Effector memory CD8-positive, alpha-beta T cell (primary cell): ENCODE measurements around the gene RBM4.
A peak's percentile ranks its signal among the peaks of the same experiment; 100 is the strongest.
"Not testable (repeated sequence)": the region's sequence is repeated elsewhere in the genome, so short reads cannot be mapped to it uniquely, and the experiment has no call there.

ENCODE experiments used
- ATAC-seq: fragments of 150-1000 bp; cut with Tn5 transposase; replicated peaks from 2 replicates; pipeline ENCODE4 v1.10.0; 2021; ENCODE audit warnings: mild to moderate bottlenecking, moderate library complexity
- DNase-seq, 3 experiments: peaks; one replicate each; pipeline ENCODE4 v3.0.0; 2021
- H3K27ac Mint-ChIP-seq, 2 donors: one replicate each; pipeline ENCODE4 v1.8.0; 2022; ENCODE audit warnings: mild to moderate bottlenecking in 2 of 2, mixed read lengths in 2 of 2, moderate library complexity in 2 of 2
- H3K27me3 Mint-ChIP-seq, 2 donors: one replicate each; pipeline ENCODE4 v1.8.0; 2022; ENCODE audit warnings: mixed read lengths in 2 of 2
- H3K36me3 Mint-ChIP-seq: one replicate; pipeline ENCODE4 v1.8.0; 2022; ENCODE audit warnings: mild to moderate bottlenecking, moderate library complexity, mixed read lengths; ENCODE audit not compliant: insufficient read depth
- H3K4me1 Mint-ChIP-seq, 2 donors: one replicate each; pipeline ENCODE4 v1.8.0; 2022; ENCODE audit warnings: low read depth in 2 of 2, mixed read lengths in 2 of 2
- H3K4me3 Mint-ChIP-seq, 2 donors: one replicate each; pipeline ENCODE4 v1.8.0; 2022; ENCODE audit warnings: mild to moderate bottlenecking in 2 of 2, mixed read lengths in 2 of 2, moderate library complexity in 2 of 2
- H3K9me3 Mint-ChIP-seq, 2 donors: one replicate each; pipeline ENCODE4 v1.8.0; 2022; ENCODE audit warnings: mixed read lengths in 2 of 2

Gene RBM4

GRCh38 chr11:66626382-66626781, 12.1 kb upstream of the RBM4 start:
- Mint-ChIP-seq H3K9me3 (no peaks in the 10 kb centered on the region), H3K4me3 (peak overlapping the region in 1 of 2 donors; percentile 37), H3K27me3 (no peaks in the 10 kb centered on the region), H3K27ac (peak overlapping the region; percentile 31 to 83), H3K4me1 (peaks cover 58 to 59% of the 10 kb centered on the region in 2 donors), H3K36me3 (peaks cover 96% of the 10 kb centered on the region)
- ATAC-seq (no peak), DNase-seq (no peak)

DNA sequence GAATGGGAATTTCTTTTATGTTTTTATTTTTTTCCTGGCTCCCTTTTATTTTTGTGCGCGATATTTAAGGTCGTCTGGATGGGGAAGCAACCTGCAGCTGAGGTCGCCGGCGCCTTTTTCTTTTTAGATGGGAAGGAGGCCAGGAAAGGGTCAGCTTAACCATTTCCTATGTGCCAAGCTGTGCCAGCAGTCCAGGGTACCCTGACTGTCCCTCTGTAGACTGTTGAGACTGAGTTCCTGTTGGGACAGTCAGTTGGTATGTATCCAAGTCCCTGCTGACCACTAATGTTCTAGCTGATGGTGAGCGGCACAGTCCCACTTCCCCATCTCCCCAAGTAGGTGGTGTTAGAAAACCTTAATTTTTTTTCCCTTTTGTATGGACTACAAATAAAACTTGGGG, 11.6 kb upstream of the RBM4 start:
- Mint-ChIP-seq H3K4me3 (no peak overlapping the region), H3K4me1 (peaks cover 57 to 58% of the 10 kb centered on the region in 2 donors), H3K27ac (peak overlapping the region; percentile 31 to 83), H3K36me3 (peaks cover 96% of the 10 kb centered on the region), H3K9me3 (no peaks in the 10 kb centered on the region), H3K27me3 (no peaks in the 10 kb centered on the region)
- no peak for DNase-seq
- no peak for ATAC-seq

DNA sequence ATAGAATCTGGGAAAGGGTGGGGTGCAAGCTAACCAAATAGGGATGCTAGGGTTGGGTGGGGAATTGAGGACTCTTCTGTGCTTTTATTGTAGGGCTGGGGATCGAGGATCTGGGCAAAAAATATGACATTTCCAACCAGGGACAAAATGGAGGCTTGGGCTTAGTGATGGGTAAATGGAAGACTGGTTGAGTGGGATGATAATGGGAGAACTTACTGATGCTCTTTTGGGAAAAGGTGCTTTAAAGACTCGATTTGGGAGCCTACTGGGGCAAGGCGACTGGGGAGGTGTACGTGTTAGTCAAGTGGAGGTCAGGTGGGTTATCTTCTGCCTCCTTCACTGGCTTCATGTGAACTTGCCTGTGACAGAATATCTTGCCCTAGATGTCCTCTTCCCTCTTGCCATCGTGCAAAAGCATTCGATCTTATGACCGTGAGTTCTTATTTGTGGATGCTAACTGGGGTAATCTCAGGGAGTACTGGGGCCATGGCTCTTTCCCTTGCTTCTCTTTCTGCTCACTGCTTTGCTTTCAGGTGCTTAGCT, 10.4 kb upstream of the RBM4 start:
- H3K9me3 Mint-ChIP-seq, result no peaks in the 10 kb centered on the region
- H3K36me3 Mint-ChIP-seq, result peaks cover 97% of the 10 kb centered on the region
- ATAC-seq, result no peak
- DNase-seq, result no peak
- H3K4me3 Mint-ChIP-seq, result peak overlapping the region in 1 of 2 donors; percentile 13
- H3K27ac Mint-ChIP-seq, result peak overlapping the region; percentile 54 to 83
- no peaks in the 10 kb centered on the region for H3K27me3 Mint-ChIP-seq
- H3K4me1 Mint-ChIP-seq, result peaks cover 47 to 50% of the 10 kb centered on the region in 2 donors

- Mint-ChIP-seq H3K27me3 (no peaks in the 10 kb centered on the region), H3K36me3 (peaks cover 97% of the 10 kb centered on the region), H3K4me3 (no peak overlapping the region), H3K9me3 (no peaks in the 10 kb centered on the region), H3K27ac (peak overlapping the region; percentile 54 to 83), H3K4me1 (peaks cover 38 to 40% of the 10 kb centered on the region in 2 donors)
- DNase-seq, result no peak
- ATAC-seq, result no peak
Measured at GRCh38 chr11:66629356-66629755, 9.1 kb upstream of the RBM4 start.

DNA sequence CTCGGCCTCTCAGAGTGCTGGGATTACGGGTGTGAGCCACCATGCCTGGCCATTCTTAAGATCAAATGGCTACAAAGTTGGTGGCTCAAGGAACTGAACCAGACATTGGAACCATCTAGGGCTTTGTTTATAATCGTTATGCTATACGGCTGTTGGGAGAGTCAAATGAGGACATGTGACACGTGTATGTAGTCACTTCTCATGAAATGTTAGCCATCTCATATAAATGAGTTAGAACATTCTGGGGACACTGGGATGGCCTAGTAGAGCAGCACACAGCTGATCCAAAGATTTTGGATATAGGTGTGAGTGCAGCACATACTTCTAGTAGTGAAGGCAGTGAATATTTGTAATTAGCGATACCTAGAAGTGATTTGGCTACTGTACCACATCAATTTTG, 6.6 kb upstream of the RBM4 start:
- peaks cover 92% of the 10 kb centered on the region for H3K36me3 Mint-ChIP-seq
- peak overlapping the region; percentile 46 to 80 for H3K27ac Mint-ChIP-seq
- no peaks in the 10 kb centered on the region for H3K27me3 Mint-ChIP-seq
- ATAC-seq, result no peak
- no peak for DNase-seq
- peaks cover 32 to 44% of the 10 kb centered on the region in 2 donors for H3K4me1 Mint-ChIP-seq
- no peaks in the 10 kb centered on the region for H3K9me3 Mint-ChIP-seq
- peak overlapping the region in 1 of 2 donors; percentile 17 for H3K4me3 Mint-ChIP-seq

- Mint-ChIP-seq H3K4me3 (peak overlapping the region in 1 of 2 donors; percentile 14), H3K9me3 (no peaks in the 10 kb centered on the region), H3K36me3 (peaks cover 92% of the 10 kb centered on the region), H3K4me1 (peaks cover 31 to 42% of the 10 kb centered on the region in 2 donors), H3K27me3 (no peaks in the 10 kb centered on the region), H3K27ac (peak overlapping the region in 1 of 2 donors; percentile 32)
- ATAC-seq (no peak), DNase-seq (no peak)
Measured at GRCh38 chr11:66632952-66633351, 5.6 kb upstream of the RBM4 start.

GRCh38 chr11:66636411-66636810, 2.1 kb upstream of the RBM4 start:
- Mint-ChIP-seq H3K27ac (peak overlapping the region; percentile 38 to 95), H3K4me1 (peaks cover 35 to 45% of the 10 kb centered on the region in 2 donors), H3K4me3 (no peak overlapping the region), H3K36me3 (peaks cover 92% of the 10 kb centered on the region), H3K27me3 (no peaks in the 10 kb centered on the region), H3K9me3 (no peaks in the 10 kb centered on the region)
- DNase-seq, result no peak
- no peak for ATAC-seq

GRCh38 chr11:66637557-66638176, 836 bp upstream of the RBM4 start:
- H3K4me1 Mint-ChIP-seq, result peaks cover 41 to 47% of the 10 kb centered on the region in 2 donors

DNA sequence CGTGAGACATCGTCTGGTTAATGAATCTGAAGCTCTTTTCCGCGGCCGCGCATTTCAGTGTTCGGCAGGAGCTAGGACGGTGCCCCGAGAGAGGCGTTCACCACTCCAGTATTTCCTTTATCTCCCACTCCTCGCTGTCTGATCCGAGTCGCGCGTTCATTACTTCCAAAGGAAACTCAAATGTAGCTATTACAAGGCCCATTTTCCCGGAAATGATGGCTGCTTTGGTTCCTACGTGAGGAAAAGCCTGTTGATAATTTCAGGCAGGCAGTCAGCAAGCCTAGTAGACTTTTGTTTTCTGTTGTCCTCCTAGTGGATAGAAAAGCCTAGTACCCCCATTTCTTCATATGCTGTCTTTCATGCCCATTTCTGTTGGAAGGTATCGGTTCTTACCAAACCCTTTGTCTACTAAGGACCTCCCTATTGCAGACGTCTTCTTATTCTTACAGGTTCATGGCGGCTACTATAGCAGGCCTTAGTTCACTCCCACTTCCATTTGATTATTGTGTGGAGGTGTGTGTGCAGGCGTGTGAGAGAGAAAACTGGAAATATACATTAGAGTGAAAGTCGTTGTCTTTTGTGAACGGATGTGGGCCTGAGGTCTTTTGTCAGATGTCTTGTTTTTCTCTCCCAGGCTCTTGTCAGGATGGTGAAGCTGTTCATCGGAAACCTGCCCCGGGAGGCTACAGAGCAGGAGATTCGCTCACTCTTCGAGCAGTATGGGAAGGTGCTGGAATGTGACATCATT, 737 bp downstream of the RBM4 start:
- Mint-ChIP-seq H3K4me1 (peaks cover 56 to 60% of the 10 kb centered on the region in 2 donors), H3K4me3 (peak overlapping the region; percentile 97 to 98), H3K36me3 (peaks cover 95% of the 10 kb centered on the region), H3K27ac (peak overlapping the region; percentile 95 to 99), H3K9me3 (no peaks in the 10 kb centered on the region), H3K27me3 (no peaks in the 10 kb centered on the region)
- DNase-seq, result peak; percentile 24 to 45 (median 33)
- ATAC-seq, result peak; percentile 4

More at GRCh38 chr11:66637557-66638176, 836 bp upstream of the RBM4 start:
- H3K9me3 Mint-ChIP-seq, result no peaks in the 10 kb centered on the region
- DNase-seq (no peak), ATAC-seq (no peak)
- peak overlapping the region; percentile 95 to 99 for H3K27ac Mint-ChIP-seq
- peaks cover 95% of the 10 kb centered on the region for H3K36me3 Mint-ChIP-seq
- H3K27me3 Mint-ChIP-seq, result no peaks in the 10 kb centered on the region
- peak overlapping the region; percentile 97 to 98 for H3K4me3 Mint-ChIP-seq

- DNase-seq, H3K27me3 Mint-ChIP-seq, H3K9me3 Mint-ChIP-seq, ATAC-seq: not testable (repeated sequence)
- peaks cover 95% of the 10 kb centered on the region for H3K36me3 Mint-ChIP-seq
- H3K4me1 Mint-ChIP-seq, result peaks cover 59 to 63% of the 10 kb centered on the region in 2 donors
- H3K27ac Mint-ChIP-seq, result peak overlapping the region; percentile 95 to 99
- H3K4me3 Mint-ChIP-seq, result peak overlapping the region; percentile 97 to 98
Measured at GRCh38 chr11:66639814-66640340, 1.4 kb downstream of the RBM4 start.

DNA sequence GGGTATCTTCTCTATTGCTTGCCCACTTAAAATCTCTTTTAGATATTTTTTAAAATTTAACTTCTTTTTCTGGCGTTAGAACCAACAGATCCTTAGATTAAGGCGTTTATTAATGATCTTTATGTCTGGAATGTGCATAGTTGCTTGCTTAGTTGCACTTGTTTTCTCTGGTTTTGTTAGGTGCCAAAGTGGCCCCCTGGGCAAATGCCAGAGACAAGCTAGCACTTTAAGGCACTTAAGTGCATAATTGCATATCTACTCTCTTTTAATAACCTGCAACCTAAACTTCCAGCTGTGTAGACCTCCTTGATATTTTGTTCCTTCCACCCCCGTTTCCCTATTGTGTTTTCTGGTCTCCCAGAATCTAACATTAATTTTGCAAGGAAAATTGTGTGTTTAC, 3.3 kb downstream of the RBM4 start:
- DNase-seq, result no peak
- Mint-ChIP-seq H3K36me3 (peaks cover 100% of the 10 kb centered on the region), H3K9me3 (no peaks in the 10 kb centered on the region), H3K4me3 (peak overlapping the region; percentile 97 to 98), H3K4me1 (peaks cover 75 to 82% of the 10 kb centered on the region in 2 donors), H3K27ac (peak overlapping the region in 1 of 2 donors; percentile 9), H3K27me3 (no peaks in the 10 kb centered on the region)
- ATAC-seq, result no peak

DNA sequence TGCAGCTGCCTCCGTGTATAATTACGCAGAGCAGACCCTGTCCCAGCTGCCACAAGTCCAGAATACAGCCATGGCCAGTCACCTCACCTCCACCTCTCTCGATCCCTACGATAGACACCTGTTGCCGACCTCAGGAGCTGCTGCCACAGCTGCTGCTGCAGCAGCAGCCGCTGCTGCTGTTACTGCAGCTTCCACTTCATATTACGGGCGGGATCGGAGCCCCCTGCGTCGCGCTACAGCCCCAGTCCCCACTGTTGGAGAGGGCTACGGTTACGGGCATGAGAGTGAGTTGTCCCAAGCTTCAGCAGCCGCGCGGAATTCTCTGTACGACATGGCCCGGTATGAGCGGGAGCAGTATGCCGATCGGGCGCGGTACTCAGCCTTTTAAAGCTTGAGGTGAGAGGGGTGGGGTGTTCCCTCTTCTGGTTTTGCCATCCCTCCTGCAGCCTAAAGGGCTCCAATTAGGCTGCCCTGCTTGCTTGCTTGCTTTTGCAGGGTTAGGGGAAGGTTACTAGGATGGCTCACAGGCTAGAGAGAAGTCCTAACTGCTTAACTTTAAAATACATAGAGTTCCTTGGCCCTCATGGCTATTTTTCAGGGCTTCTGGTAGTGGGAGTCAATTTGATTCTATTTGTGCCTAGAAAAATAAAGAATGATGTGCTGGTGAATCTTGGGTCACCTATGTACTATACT, 5.4 kb downstream of the RBM4 start:
- Mint-ChIP-seq H3K4me3 (peak overlapping the region; percentile 97 to 98), H3K27ac (peak overlapping the region; percentile 72 to 83), H3K9me3 (no peaks in the 10 kb centered on the region), H3K36me3 (peaks cover 100% of the 10 kb centered on the region), H3K4me1 (peaks cover 74 to 83% of the 10 kb centered on the region in 2 donors), H3K27me3 (no peaks in the 10 kb centered on the region)
- DNase-seq (no peak), ATAC-seq (no peak)

DNA sequence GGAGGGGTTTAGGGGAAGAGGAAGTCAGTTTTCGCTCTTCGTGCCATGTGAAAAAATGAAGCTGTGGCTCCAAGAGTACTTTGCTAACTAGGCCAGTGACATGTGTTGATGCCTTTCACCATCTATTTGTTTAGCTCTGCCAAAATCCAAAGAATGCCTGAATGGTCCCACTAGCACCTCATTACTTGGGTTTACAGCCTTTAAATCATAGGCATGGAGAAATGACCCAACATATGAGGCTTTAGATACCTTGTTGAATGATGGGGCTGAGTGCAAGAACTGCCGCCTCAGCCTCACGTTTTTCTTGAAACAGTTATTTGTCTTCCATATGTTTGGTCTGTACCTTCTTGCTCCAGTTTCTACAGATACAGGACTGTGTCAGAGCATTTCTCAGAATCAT, 8.3 kb downstream of the RBM4 start:
- H3K4me3 Mint-ChIP-seq, result peak overlapping the region; percentile 13 to 71

More for the DNA sequence above, 8.3 kb downstream of the RBM4 start:
- H3K27me3 Mint-ChIP-seq, result no peaks in the 10 kb centered on the region
- no peaks in the 10 kb centered on the region for H3K9me3 Mint-ChIP-seq
- ATAC-seq, result no peak
- peak overlapping the region; percentile 68 to 73 for H3K27ac Mint-ChIP-seq
- H3K4me1 Mint-ChIP-seq, result peaks cover 57 to 71% of the 10 kb centered on the region in 2 donors
- no peak for DNase-seq
- H3K36me3 Mint-ChIP-seq, result peaks cover 99% of the 10 kb centered on the region
